Measurements from ENCODE around the gene TIMMDC1. TPM values are rescaled to one million over a fixed set of nuclear protein-coding genes. Genes with fewer than 3 reads are reported as not detected.

TIMMDC1 gene
- polyA plus RNA-seq, 1 experiment = 52.0 TPM

GRCh38 chr3:119463171-119464169 is 34.9 kb upstream of the TIMMDC1 start, which contains the start of gene TMEM39A:
Gene TMEM39A, minus strand, starts transcription at chr3:119463615. Its CDS starts 1,541 bp downstream, at chr3:119462074.
- POLR2A ChIA-PET = interaction anchor here (0.6 to 0.9 kb wide), 2 partner anchors 13 to 200 kb away, joined by 3 read pairs; no protein-coding TSS in a partner anchor
- DNase-seq (ENCODE audit: low read depth) = peak; percentile 85
- TF ChIP-seq CTCF (IDR thresholded peaks at IDR 0.05; ENCODE audit: insufficient read depth, low read depth, low read length) = no peak
- H3K36me3 ChIP-seq (ENCODE audit: control insufficient read depth, insufficient read depth, low read length) = peaks cover 5% of the 10 kb centered on the region
- peak within 1 kb of the TSS; percentile 76 for H3K4me3 ChIP-seq (ENCODE audit: low read depth, low read length)
- no peaks in the 10 kb centered on the region for H3K27me3 ChIP-seq (ENCODE audit: control insufficient read depth, insufficient read depth, low read length)
- CTCF ChIA-PET = interaction anchor here (0.8 to 2.0 kb wide), 5 partner anchors 29 to 222 kb away, joined by 3 to 4 read pairs (median 4); no protein-coding TSS in a partner anchor

DNA sequence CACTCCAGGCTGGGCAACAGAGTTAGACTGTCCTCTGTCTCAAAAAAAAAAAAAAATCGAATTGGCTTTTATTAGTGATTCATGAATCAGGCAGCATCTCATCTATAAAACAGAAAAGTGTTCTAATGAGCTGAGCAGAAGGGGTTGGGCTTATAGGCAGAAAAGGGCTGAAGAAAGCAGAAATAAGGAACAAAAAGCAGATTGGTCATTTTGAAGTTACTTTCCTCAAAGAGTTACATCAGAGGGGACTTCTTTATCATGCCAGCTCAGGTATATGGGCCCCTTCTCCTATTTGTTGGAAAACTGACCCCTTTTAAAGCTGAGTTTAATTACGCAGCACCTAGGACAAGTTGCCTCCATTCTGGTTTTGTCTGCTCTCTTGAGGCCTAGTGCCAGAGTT is 30.3 kb upstream of the TIMMDC1 start:
- no peak for TF ChIP-seq CTCF (IDR thresholded peaks at IDR 0.05; ENCODE audit: insufficient read depth, low read depth, low read length)
- H3K36me3 ChIP-seq (ENCODE audit: control insufficient read depth, insufficient read depth, low read length) = no peaks in the 10 kb centered on the region
- no peak for DNase-seq (ENCODE audit: low read depth)
- H3K4me3 ChIP-seq (ENCODE audit: low read depth, low read length) = no peak overlapping the region
- ChIA-PET POLR2A (no interaction called here), CTCF (no interaction called here)
- H3K27me3 ChIP-seq (ENCODE audit: control insufficient read depth, insufficient read depth, low read length) = no peaks in the 10 kb centered on the region

GRCh38 chr3:119469418-119470189 is 28.7 kb upstream of the TIMMDC1 start:
- CTCF ChIA-PET = interaction anchor here (1.0 to 1.7 kb wide), 2 partner anchors 11 to 212 kb away, joined by 3 read pairs; no protein-coding TSS in a partner anchor
- no peak for DNase-seq (ENCODE audit: low read depth)
- POLR2A ChIA-PET = no interaction called here
- TF ChIP-seq CTCF (IDR thresholded peaks at IDR 0.05; ENCODE audit: insufficient read depth, low read depth, low read length) = no peak
- H3K27me3 ChIP-seq (ENCODE audit: control insufficient read depth, insufficient read depth, low read length) = no peaks in the 10 kb centered on the region
- H3K36me3 ChIP-seq (ENCODE audit: control insufficient read depth, insufficient read depth, low read length) = no peaks in the 10 kb centered on the region
- H3K4me3 ChIP-seq (ENCODE audit: low read depth, low read length) = peak overlapping the region; percentile 96

- ChIA-PET POLR2A (no interaction called here), CTCF (interaction anchor here (0.6 to 1.7 kb wide), 2 partner anchors 10 to 13 kb away, joined by 3 read pairs; no protein-coding TSS in a partner anchor)
- H3K4me3 ChIP-seq (ENCODE audit: low read depth, low read length) = no peak overlapping the region
- no peaks in the 10 kb centered on the region for H3K36me3 ChIP-seq (ENCODE audit: control insufficient read depth, insufficient read depth, low read length)
- DNase-seq (ENCODE audit: low read depth) = no peak
- no peak for TF ChIP-seq CTCF (IDR thresholded peaks at IDR 0.05; ENCODE audit: insufficient read depth, low read depth, low read length)
- H3K27me3 ChIP-seq (ENCODE audit: control insufficient read depth, insufficient read depth, low read length) = no peaks in the 10 kb centered on the region
Observed at GRCh38 chr3:119470866-119471265, 27.5 kb upstream of the TIMMDC1 start.
